NCI-H510A (cell line): ENCODE results near the gene PAQR7.
A peak's percentile ranks its signal among the peaks of the same experiment; 100 is the strongest.

Experiments used
- DNase-seq: peaks from one replicate; lab custom pipeline; 2025; lab: John Stamatoyannopoulos, UW

The PAQR7 gene

DNA sequence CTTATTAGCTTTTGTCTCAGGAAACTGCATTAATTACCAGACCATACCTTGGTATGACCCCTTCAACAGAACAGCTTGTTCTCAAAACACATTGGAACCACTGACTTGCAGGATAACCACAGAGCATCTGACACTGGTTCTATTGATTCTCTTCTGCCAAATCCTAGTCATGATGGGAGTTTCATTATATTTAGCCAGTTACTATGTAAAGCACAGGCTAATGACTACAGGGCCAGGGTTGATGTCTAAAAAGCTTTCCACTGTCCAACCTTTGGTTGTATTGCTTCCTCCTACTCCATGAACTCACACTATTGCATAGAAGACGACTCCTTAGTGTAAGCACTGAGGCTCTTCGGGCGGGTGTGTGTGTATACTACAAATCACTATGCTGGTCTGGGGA lies 27.0 kb upstream of the PAQR7 start:
- DNase-seq, result no peak

DNA sequence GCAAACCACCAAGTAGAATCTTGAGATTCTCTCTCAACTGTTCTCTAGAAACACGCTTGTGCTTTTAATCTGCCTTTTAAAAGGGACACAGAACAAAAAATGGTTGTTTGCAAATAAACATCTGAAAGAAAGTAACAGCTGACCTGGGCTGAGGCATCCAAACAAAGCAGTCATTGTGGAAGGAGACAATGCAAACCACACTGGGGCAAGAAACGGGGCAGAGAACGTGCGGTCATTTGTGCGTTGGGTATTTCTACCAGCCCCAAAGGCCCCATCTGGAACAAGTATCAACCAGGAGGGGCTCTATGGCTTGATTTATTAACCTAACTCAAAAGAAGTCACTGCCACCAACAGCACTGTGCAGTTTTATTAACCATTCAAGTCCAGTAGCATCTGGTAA lies 24.7 kb upstream of the PAQR7 start:
- DNase-seq, result no peak

- DNase-seq, result no peak
Observed at GRCh38 chr1:25899792-25900191, 24.3 kb upstream of the PAQR7 start.

DNA sequence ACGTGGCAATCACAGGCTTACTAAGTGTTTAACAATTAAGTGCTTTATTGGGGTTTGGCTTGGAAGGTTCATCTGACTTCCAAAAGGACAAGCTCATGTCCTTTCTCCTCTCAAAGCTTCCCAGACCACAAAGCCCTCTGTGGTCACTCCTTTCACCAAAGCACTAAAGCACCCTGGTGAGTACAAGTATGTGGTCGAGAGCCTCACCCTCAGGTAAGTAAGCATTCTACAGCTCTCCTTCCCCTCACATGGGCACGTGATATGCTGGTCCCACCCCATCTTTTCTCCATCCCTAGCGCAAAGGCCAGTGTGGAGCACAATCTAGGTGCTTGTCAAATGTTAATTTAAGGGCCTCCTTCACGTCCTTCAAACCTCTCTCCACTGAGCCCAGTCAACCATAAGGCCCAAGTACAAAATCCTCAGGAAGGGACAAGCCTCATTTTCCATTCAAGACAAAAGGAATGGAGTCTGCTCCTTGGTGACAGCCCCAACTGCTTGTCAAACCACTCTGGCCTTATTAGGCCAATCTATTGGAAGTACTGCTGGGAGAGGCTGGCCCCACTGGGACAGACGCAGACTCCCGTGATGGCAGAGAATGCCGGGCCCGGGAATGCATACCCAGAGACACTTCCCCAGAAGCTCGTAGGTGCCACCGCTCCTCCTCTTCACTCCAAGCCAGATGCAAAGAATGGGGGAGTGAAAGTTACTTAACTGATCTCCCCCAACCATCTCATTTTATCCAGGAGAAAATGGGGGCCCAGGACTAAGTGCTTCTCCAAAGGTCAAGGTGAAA lies 22.9 kb upstream of the PAQR7 start:
- no peak for DNase-seq

DNA sequence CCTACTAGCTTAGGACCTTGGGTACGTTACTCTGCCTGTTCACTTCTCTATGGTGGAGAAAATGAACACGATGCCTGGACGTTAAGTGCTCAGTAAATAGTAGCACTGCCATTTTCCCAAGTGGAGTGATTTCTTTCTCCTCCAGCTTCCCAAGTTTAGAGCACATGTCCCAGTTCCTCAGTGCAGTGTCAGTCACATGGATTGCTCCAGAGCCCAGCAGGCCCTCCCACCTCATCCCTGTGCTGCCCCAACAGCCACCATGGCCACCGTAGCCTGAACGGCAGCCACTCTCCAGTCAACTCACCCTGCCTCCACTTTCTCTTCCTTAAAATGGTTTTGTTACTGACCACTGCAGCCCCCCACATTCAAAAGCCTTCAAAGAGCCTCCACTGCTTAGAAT lies 22.2 kb upstream of the PAQR7 start:
- no peak for DNase-seq

DNA sequence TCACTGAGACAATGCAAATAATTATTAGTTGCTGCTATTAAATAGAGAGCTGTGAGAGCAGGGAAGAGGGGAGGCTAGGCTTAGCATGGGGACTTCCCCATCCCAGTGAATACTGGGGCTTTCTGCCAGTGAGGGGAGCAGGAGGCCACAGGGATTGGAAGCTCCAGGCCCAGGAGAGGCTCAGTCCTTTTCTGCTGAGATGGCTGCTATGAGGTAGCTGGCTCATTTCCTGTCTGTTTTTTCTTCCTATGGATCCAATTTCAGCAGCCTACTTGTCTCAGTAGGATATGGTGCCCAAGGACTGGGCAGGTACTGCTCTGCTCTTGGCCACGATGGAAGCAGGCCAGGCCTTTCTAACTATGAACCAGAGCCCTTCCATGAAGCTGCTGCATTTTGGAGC lies 20.8 kb upstream of the PAQR7 start:
- no peak for DNase-seq

DNA sequence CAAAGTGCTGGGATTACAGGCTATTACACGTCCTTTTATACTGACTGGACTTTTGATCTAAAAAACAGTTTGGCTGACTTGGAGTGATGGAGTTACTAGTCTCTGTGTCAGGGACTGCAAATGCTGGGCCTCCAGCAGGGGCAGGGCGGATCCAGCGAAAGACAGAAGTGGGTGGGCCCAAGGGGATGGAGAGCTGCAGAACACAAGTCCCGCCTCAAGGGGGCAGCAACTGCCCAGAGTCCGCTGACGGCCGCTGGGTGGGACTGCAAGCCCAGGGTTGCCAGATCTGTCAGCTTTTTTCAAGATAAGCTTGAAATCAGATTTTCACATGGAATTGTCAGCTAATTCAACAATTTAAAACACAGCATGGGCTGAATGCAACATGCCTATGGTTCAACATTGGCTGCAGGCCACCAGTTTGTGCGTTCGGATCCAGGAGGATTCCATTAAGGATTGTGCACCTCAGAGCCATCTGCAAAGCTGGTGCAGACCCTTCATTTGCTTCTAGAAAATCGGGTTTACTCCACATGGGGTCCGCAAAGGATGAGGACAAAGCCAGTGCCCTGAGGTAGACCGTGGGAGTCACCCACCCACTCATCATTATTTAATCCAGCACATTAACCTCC lies 20.0 kb upstream of the PAQR7 start:
- peak; percentile 53 for DNase-seq

DNA sequence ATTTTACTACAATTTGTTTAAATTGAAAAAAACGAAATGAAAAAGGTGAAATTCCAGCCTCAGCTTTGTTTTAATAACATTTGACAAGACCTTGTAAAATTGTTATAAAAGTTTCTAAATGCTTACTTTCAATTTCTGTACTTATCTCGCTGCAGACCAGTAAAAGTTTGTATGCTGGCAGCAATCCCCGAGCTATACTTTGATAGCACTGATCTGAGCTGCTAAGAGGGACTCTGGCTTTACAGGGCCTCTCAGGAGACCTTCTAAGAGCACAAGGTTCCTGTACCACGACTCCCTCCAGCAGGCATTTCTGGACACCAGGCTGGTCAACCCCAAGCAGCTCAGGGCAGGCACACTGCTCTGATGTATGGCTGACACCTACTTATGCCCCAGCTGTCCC lies 17.6 kb upstream of the PAQR7 start:
- no peak for DNase-seq

DNA sequence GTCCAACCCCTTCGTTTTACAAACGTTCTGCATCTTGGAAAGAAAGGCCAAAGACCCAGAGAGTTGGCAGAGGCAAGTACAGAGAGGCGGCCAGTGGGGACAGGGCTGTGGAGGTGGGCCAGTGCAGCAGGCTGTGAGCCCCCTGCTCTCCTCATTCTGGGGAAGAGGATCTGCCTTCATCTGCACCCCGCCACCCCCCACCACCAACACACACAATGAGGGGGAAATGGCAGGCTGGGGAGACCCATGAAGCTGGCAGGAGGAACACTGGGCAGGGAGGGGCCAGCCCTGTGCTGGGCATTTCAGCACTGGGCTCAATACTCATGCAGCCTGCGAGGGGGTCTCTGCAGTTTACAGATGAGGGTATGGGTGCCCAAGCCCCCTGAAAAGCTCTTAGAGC lies 16.1 kb upstream of the PAQR7 start:
- DNase-seq, result no peak

GRCh38 chr1:25890239-25891034 lies 14.9 kb upstream of the PAQR7 start:
- no peak for DNase-seq

DNA sequence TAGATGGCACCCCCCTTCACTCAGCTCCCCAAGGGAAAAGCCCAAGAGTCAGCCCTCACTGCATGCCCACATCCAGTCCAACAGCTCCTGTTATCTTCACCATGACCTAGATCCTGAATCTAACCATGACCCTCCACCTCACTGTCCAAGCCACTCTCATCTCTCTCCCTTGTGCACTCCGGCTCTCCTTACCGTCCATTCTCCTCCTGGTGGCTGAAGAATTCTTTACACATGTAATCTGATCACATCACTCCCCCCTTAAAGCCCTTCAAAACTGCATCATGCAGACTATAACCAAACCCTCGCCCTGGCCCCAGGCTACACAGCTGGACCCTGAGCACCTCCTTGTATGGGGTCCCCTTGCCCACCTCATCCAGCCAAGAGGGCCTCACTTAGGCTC lies 14.0 kb upstream of the PAQR7 start:
- no peak for DNase-seq

DNA sequence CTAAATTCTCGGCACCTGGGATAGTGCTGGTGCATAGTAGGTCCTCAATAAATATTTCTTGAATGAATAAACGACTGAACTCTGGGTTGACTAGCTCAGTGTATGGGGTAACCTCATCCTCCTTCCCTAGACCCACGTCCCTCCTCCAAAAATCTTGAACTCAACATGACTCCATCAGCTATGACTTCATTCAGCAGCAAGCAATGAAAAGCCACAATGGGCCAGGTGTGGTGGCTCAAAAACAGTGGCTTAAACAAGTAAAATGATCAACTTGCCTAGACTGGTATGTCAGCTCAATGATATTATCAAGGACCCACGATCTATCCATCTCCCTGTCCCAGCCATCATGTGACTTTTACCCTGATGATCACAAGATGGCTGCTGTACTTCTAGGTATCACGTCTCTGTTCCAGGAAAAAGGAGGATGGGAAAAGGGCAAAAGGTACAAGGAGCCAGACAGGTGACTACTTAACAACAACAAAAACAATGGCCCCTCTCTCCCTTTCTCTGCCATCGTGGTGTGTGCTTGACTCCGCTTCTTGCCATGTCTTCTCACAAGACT lies 13.0 kb upstream of the PAQR7 start:
- no peak for DNase-seq

GRCh38 chr1:25885602-25886001 lies 10.1 kb upstream of the PAQR7 start:
- no peak for DNase-seq

- DNase-seq, result no peak
Observed at GRCh38 chr1:25881266-25881665, 5.8 kb upstream of the PAQR7 start.

- no peak for DNase-seq
Observed at GRCh38 chr1:25880518-25880917, 5.0 kb upstream of the PAQR7 start.

- DNase-seq, result no peak
Observed at GRCh38 chr1:25879675-25880074, 4.2 kb upstream of the PAQR7 start.

- DNase-seq, result no peak
Observed at GRCh38 chr1:25878690-25879089, 3.2 kb upstream of the PAQR7 start.

DNA sequence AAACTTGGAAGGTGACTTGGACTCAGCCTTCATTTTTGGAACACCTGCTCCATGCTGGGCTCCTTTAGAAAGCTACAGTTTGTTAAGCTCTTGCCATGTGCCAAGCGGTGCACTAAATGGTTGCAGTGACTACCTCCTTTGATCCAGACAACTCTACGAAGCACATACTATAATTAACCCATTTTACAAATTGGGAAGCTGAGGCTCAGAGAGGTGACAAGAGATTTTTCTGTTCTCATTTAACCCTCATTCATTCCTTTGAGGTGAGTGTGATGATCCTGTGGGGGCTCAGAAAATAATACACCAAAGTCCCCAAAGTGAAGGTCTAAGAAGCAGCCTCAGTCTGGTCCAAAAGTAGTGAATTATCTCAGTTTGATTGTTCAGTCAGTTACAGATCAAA lies 1.6 kb upstream of the PAQR7 start:
- no peak for DNase-seq

DNA sequence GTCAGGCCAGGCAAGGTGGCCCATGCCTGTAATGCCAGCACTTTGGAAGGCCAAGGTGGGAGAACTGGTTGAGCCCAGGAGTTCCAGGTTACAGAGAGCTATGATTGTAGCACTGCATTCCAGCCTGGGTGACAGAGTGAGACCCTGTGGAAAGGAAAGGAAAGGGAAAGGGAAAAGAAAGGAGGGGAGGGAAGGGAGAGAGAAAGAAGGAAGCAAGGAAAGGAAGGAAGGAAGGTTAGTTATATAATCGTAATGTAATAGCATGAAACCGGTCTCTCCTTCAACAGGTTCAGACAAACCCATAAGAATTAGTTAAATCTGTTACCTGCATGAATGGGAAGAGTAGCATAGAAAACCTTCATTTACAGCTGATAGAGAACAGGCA lies 1.2 kb upstream of the PAQR7 start:
- DNase-seq, result no peak

- no peak for DNase-seq
Observed at GRCh38 chr1:25875856-25876692, 566 bp upstream of the PAQR7 start.

DNA sequence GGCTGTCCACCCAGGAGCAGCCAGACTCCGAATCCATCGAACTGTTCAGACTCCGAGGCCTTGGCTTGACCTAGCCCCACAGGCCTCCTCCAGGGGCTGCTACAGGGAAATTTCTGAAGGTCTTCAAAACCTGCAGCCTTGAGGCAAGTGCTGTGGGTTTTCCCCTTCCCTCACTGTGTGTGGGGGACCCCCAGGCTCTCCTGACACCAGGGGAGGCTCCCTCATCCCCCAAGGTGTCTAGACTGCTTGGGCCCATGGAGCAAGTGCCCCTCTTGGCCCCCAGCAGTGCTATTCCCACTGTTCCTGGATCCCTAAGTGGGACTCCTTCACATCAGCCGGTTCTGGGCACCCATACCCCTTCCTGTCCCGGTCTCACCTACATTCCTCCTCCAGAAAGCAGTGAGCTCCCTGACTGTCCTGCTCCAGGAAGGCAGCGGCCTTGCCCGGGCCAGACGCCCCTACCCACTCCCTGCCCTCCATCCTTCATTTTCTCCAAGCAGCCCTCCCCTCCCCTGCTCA lies 814 bp downstream of the PAQR7 start:
- DNase-seq, result no peak

GRCh38 chr1:25874209-25874608 lies 1.3 kb downstream of the PAQR7 start:
- DNase-seq, result no peak
